GM12878 (cell line): ENCODE results near the gene SPRY1. TPM values are rescaled to one million over a fixed set of nuclear protein-coding genes. Genes with fewer than 3 reads are reported as not detected.

ENCODE experiments used
- ATAC-seq: fragments of 200-7000 bp; cut with Tn5 transposase; 3 replicates; pipeline ENCODE4 v1.9.1; 2020; ENCODE audit warnings: mild to moderate bottlenecking, moderate library complexity
- BruUV-seq: library from RNA; stranded (reverse); fragments of 400-500 nt; replicated peaks from 2 replicates; lab custom pipeline; 2021; lab: Mats Ljungman, UMichigan
- CTCF ChIA-PET: fragments of 300-600 bp; sonication (Branson Sonifier 250); formaldehyde crosslinking; extraction: SDS; loops from one replicate; lab custom pipeline; 2021; ENCODE audit warnings: inconsistent platforms; lab: Yijun Ruan, JAX
- POLR2A ChIA-PET: fragments of 350-600 bp; formaldehyde crosslinking; extraction: SDS; loops from one replicate; lab custom pipeline; 2021; ENCODE audit warnings: inconsistent platforms; lab: Charles Lee
- RAD21 ChIA-PET: fragments of 300-600 bp; sonication (Branson Sonifier 250); formaldehyde crosslinking; loops from one replicate; lab custom pipeline; 2023; ENCODE audit warnings: antibody characterized with exemption; ENCODE audit not compliant: unreplicated experiment; lab: Charles Lee
- SMC1A ChIA-PET: fragments of 300-600 bp; sonication (Branson Sonifier 250); formaldehyde crosslinking; loops from one replicate; lab custom pipeline; 2023; ENCODE audit not compliant: unreplicated experiment, uncharacterized antibody; lab: Charles Lee
- DNase-seq: peaks from one replicate; pipeline ENCODE4 v3.0.0-alpha.2; 2011; ENCODE audit warnings: low read depth, low spot score
- FAIRE-seq: peaks from 3 replicates; lab custom pipeline; 2011; peaks lifted over from hg19 to GRCh38; lab: Jason Lieb, UNC
- H2AFZ ChIP-seq: 2 replicates; pipeline ENCODE4 v1.6.0; 2011; ENCODE audit warnings: low read depth, low read length, control low read depth; ENCODE audit not compliant: control insufficient read depth
- H3K27ac ChIP-seq: 2 replicates; pipeline ENCODE4 v1.5.1; 2011; ENCODE audit warnings: control low read depth; ENCODE audit not compliant: control insufficient read depth, insufficient read depth
- H3K27me3 ChIP-seq, 2 experiments: replicated peaks in 1 of 2; 2 replicates each; pipeline versions ENCODE4 v1.6.0 to v1.6.1; 2011; ENCODE audit warnings: low read length in 1 of 2; ENCODE audit not compliant: control insufficient read depth in 2 of 2, insufficient read depth in 2 of 2
- H3K36me3 ChIP-seq, 2 experiments: 2 replicates each; pipeline ENCODE4 v1.5.1; 2011; ENCODE audit warnings: low read length in 1 of 2; ENCODE audit not compliant: control insufficient read depth in 2 of 2, insufficient read depth in 2 of 2
- H3K4me1 ChIP-seq: 2 replicates; pipeline ENCODE4 v1.6.1; 2011; ENCODE audit warnings: mild to moderate bottlenecking, low read length, moderate library complexity, mixed read lengths; ENCODE audit not compliant: control insufficient read depth, insufficient read depth
- H3K4me2 ChIP-seq: 2 replicates; pipeline ENCODE4 v1.6.0; 2011; ENCODE audit warnings: control low read depth; ENCODE audit not compliant: control insufficient read depth, insufficient read depth
- H3K4me3 ChIP-seq: fragments of 200-600 bp; sonication (generic); 2 replicates; pipeline ENCODE4 v1.5.1; 2016
- H3K79me2 ChIP-seq: 2 replicates; pipeline ENCODE4 v1.6.0; 2011; ENCODE audit warnings: low read length; ENCODE audit not compliant: control insufficient read depth, insufficient read depth
- H3K9ac ChIP-seq: 2 replicates; pipeline ENCODE4 v1.8.0; 2011; ENCODE audit warnings: low read length, control low read depth, mixed read lengths; ENCODE audit not compliant: control insufficient read depth, insufficient read depth
- H3K9me3 ChIP-seq: replicated peaks from 3 replicates; pipeline ENCODE4 v1.5.1; 2011; ENCODE audit warnings: mild to moderate bottlenecking, low read length; ENCODE audit not compliant: control insufficient read depth, insufficient read depth
- H4K20me1 ChIP-seq: 2 replicates; pipeline ENCODE4 v1.6.0; 2011; ENCODE audit not compliant: control insufficient read depth, insufficient read depth
- IKZF1 ChIP-seq: fragments of 450-650 bp; conservative IDR thresholded peaks from 2 replicates; pipeline ENCODE4 v1.6.1; 2017; ENCODE audit warnings: antibody characterized with exemption, mild to moderate bottlenecking
- PRDM15 ChIP-seq: fragments of 450-650 bp; formaldehyde crosslinking; IDR thresholded peaks from 2 replicates; pipeline ENCODE4 v1.4.0; 2020; ENCODE audit warnings: mild to moderate bottlenecking, moderate library complexity
- REST ChIP-seq: IDR thresholded peaks from 2 replicates; pipeline ENCODE4 v1.6.1; 2012; ENCODE audit warnings: mild to moderate bottlenecking, low read depth, low read length
- STAT1 ChIP-seq: fragments of 450-650 bp; conservative IDR thresholded peaks from 2 replicates; pipeline ENCODE4 v1.6.1; 2014; ENCODE audit warnings: antibody characterized with exemption, mild to moderate bottlenecking
- ZSCAN29 ChIP-seq: fragments of 450-650 bp; IDR thresholded peaks from 2 replicates; pipeline ENCODE4 v1.6.1; 2017; ENCODE audit warnings: mild to moderate bottlenecking, moderate library complexity
- WGBS: methylation state at CpG from one replicate; pipeline ENCODE4 v1.1.6; 2016; ENCODE audit warnings: low lambda C conversion rate; ENCODE audit not compliant: insufficient replicate concordance, insufficient coverage; ENCODE audit errors: missing lambda C conversion rate; 5-methylcytosine and 5-hydroxymethylcytosine counted together
- in situ Hi-C: fragments of 300-500 bp; cut with MboI; formaldehyde crosslinking; loops from 9 replicates; pipeline ENCODE4 v1.14.3; 2018; ENCODE audit warnings: mixed read lengths
- intact Hi-C: fragments of 100-400 bp; cut with micrococcal nuclease; formaldehyde crosslinking; loops from one replicate; pipeline ENCODE4 v1.14.2; 2022; ENCODE audit not compliant: unreplicated experiment
- polyA plus RNA-seq, 11 experiments: library from polyadenylated mRNA; depleted of rRNA in 4 of 11; unstranded in 6 of 11; stranded (reverse) in 5 of 11; fragments of >200 nt; fragmentation: Nextera tagmentation in 4 of 11; fragmentation: Illumina TruSeq in 1 of 11; extraction: Ambion mirVana in 4 of 11; extraction: Trizol in 1 of 11; gene quantifications; 1 replicate in 1 of 11; 2 replicates in 10 of 11; pipeline versions ENCODE4 v1.2.1 to v1.2.3, GENCODE V29; 2011 to 2016; ENCODE audit warnings: inconsistent platforms in 2 of 11, missing spikeins in 2 of 11, low read depth in 1 of 11
- total RNA-seq, 4 experiments: library from RNA; depleted of rRNA in 3 of 4; stranded (reverse); fragments of >200 nt in 3 of 4; fragmentation: Illumina TruSeq in 1 of 4; extraction: Trizol in 1 of 4; gene quantifications; 2 replicates each; pipeline versions ENCODE4 v1.2.1 to v1.2.3, GENCODE V29; 2013 to 2021

The SPRY1 gene
- total and polyA plus RNA-seq, 10 of the 15 experiments (the other 5 are each of a cell fraction or from before 2014, with no cell fraction given) = 0.05 to 5.7 (median 0.23) TPM; not detected in 2

- Histone ChIP-seq H4K20me1 (no peaks in the 10 kb centered on the region), H3K36me3 (no peaks in the 10 kb centered on the region), H2AFZ (no peak overlapping the region), H3K4me1 (no peaks in the 10 kb centered on the region), H3K27me3 (no peaks in the 10 kb centered on the region), H3K9me3 (no peaks in the 10 kb centered on the region; the same call in 2 of the 3 replicates), H3K4me3 (no peak overlapping the region), H3K4me2 (no peak overlapping the region), H3K9ac (no peak overlapping the region), H3K27ac (no peak overlapping the region), H3K79me2 (no peaks in the 10 kb centered on the region)
- ATAC-seq (no peak), DNase-seq (no peak), FAIRE-seq (no peak)
- ChIA-PET RAD21 (interaction anchor here (1.1 to 1.2 kb wide), 2 partner anchors 8 to 47 kb away, joined by 3 to 4 read pairs; no protein-coding TSS in a partner anchor), SMC1A (interaction anchor here (1.0 to 3.1 kb wide), 7 partner anchors 13 to 255 kb away, joined by 3 to 18 read pairs (median 5); no protein-coding TSS in a partner anchor), CTCF (interaction anchor here (1.7 kb wide), 1 partner anchor 255 kb away, joined by 5 read pairs; no protein-coding TSS in a partner anchor), POLR2A (no interaction called here)
- TF ChIP-seq IKZF1 (no peak), PRDM15 (CRISPR knock-in tag) (no peak), REST (no peak), ZSCAN29 (no peak), STAT1 (no peak)
- BruUV-seq = no TSS peak
- WGBS = 44% methylated on average over 5 of the region's 5 CpGs
- in situ Hi-C loops = no loop called here
- intact Hi-C loops = no loop called here
These were observed 8.8 kb downstream of the SPRY1 start for GRCh38 chr4:123405267-123405865.
